Measurements from ENCODE around the gene EEF1AKMT3. TPM values are rescaled to one million over a fixed set of nuclear protein-coding genes. Genes with fewer than 3 reads are reported as not detected.

Gene EEF1AKMT3
- 3.5 to 6.2 TPM (median 5.1 TPM) in 5 replicates for total RNA-seq (2022; extraction: Qiagen RNA extraction)

GRCh38 chr12:57772429-57773322, at the start of gene EEF1AKMT3:
Gene EEF1AKMT3, plus strand, starts transcription at chr12:57772614. Its CDS starts 111 bp downstream, at chr12:57772725.

GRCh38 chr12:57738661-57739237, 33.7 kb upstream of the EEF1AKMT3 start, which contains the start of gene AGAP2:
Gene AGAP2, minus strand, starts transcription at chr12:57738742. Its CDS starts 496 bp downstream, at chr12:57738246.

GRCh38 chr12:57744777-57745484, 27.5 kb upstream of the EEF1AKMT3 start, which contains the start of gene TSPAN31:
Gene TSPAN31, plus strand, starts transcription at chr12:57745039. Its CDS starts 116 bp downstream, at chr12:57745155.

DNA sequence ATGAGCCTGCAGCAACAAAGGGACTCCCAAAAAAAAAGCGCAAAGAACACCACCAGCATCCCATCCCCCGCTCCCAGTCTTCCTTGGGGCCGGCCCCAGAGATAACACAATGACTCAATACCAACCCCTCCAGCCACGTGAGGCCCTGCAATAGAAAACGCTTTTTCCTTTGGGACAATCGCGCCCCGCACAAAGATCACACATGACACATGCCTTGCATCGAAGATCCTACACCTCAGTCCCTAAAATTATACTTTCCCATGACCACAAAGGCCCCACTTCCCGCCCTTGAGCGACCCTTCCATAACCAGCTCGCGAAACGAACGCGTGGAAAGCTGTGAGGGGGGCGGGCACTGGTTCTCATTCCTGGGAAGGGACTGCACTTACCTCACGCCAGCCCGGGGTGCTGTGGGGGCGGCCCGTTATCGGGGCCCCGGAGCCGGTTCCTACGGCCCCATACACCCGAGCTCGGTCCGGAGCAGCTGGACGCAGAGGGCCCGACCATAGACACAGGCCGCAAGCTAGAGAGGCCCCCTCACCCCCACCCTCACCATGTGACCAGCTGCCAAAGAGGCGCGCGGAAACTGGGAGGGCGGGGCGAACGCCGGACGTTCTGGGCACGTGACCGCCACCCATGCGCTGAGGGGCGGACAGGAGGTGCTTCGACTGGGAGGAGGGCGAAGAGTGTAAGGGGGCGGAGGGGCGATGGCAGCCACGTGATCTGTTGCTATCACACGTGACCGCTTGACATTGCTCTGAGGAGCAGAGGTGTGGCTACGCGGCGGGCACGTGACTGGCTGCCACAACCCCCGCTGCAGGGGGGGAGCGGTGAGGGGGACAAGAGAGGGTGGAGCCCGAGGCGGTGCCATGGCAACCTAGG, 20.4 kb upstream of the EEF1AKMT3 start, which contains the start of gene CDK4:
TSS of gene CDK4 (minus strand) at position 523 of the 880 bp plus-strand sequence. CDS start 593 bp downstream, outside the sequence.

DNA sequence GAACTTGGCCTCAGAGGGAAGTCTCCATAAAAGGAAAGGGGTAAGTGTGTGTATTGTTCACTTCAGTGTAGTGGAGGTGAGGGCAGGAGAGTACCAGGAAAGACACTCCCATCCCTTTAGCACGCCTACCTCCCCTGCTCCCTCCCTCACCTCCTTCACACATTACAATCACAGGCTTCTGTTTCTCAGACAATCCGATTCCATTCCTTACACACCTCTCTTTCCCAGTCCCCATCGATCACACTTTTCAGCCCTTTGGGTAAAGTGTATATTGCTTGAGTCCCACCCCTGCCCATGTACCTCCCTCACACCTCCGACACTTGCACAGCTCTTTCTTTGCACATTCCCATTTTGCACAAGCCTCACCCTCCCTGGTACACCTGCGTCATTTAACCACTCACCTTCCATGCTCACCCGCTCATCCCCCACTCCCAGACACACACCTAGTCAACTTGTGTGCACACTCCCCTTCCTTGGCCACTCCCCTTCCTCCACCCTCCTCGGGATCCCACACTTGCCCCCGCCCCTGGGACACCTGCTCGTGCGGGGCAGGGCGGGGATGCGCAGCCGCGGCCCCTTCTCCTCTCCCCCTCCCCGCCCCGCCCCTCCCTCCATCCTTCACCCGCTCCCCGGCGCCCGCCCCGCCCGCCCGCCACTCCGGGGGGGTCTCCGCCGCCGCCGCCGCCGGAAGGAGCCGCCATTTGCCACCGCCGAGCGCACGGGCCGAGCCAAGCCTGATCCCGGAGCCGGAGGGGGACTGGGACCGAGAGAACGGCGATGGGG, 17.8 kb upstream of the EEF1AKMT3 start, which contains the start of gene MARCHF9:
TSS of gene MARCHF9 (plus strand) at position 693 of the 783 bp plus-strand sequence. CDS start 426 bp downstream, outside the sequence.

GRCh38 chr12:57766464-57767304, 5.7 kb upstream of the EEF1AKMT3 start, which contains the start of gene CYP27B1:
Gene CYP27B1, minus strand, starts transcription at chr12:57767078. Its CDS starts 37 bp downstream, at chr12:57767041.

GRCh38 chr12:57771873-57772428, 463 bp upstream of the EEF1AKMT3 start, which contains the start of gene METTL1:
Gene METTL1, minus strand, starts transcription at chr12:57772105. Its CDS starts 22 bp downstream, at chr12:57772083.

DNA sequence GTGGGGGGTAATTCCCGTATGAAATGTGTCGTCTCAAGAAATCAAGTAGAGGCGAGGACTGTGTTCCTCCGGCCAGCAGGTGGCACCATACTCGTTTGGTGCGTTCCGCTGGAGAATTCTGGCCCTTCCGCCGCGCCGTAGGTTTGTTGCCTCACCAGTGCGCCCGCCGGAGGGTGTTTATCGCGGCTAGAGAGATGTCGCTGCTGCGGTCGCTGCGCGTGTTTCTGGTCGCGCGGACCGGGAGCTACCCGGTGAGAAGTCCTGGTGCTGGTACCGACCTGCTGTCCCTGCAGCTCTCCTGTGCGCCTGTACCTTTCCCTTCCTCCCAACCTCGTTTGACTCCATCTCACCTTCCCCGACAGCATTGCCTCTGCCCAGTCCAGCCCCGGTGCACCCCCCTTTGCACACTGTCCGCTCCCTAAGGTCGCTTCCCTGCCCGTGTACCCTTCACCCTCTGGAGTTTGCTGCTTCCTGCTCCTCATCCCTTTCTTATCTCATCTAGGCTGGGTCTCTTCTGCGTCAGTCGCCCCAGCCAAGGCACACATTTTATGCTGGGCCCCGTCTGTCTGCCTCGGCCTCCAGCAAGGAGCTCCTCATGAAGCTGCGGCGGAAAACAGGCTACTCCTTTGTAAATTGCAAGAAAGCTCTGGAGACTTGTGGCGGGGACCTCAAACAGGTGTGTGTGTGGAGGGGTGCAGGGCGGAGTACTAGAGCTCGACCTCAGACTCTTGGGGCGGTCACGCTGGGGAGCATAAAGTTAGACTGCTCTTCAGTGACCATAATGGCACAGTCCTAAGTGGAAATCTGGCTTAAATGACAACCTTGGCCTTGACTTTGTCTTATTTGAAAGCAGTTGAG, 10.4 kb downstream of the EEF1AKMT3 start, which contains the start of gene TSFM:
TSS of gene TSFM (plus strand) at position 180 of the 858 bp plus-strand sequence. CDS start at position 195, 15 bp downstream.

Other genes with a start within 250 kb of the EEF1AKMT3 start
- 19.1 to 28.6 TPM (median 26.3 TPM) in 5 replicates for gene MBD6, start 249.8 kb upstream of the EEF1AKMT3 start, total RNA-seq (2022; extraction: Qiagen RNA extraction)
- 119 to 184 TPM (median 123 TPM) in 5 replicates for gene DCTN2, start 225.4 kb upstream of the EEF1AKMT3 start, total RNA-seq (2022; extraction: Qiagen RNA extraction)
- 0.17 to 0.24 TPM (median 0.21 TPM) in 5 replicates for gene KIF5A, start 222.6 kb upstream of the EEF1AKMT3 start, total RNA-seq (2022; extraction: Qiagen RNA extraction)
- 39.3 to 45.9 TPM (median 40.5 TPM) in 5 replicates for gene PIP4K2C, start 181.4 kb upstream of the EEF1AKMT3 start, total RNA-seq (2022; extraction: Qiagen RNA extraction)
- gene DTX3, start 167.8 kb upstream of the EEF1AKMT3 start, total RNA-seq (2022; extraction: Qiagen RNA extraction): 14.2 to 19.7 TPM (median 18.7 TPM) in 5 replicates
- gene ARHGEF25, start 161.2 kb upstream of the EEF1AKMT3 start, total RNA-seq (2022; extraction: Qiagen RNA extraction): 4.2 to 5.6 TPM (median 5.4 TPM) in 5 replicates
- 32.6 to 47.2 TPM (median 42.2 TPM) in 5 replicates for gene B4GALNT1, start 139.4 kb upstream of the EEF1AKMT3 start, total RNA-seq (2022; extraction: Qiagen RNA extraction)
- gene OS9, start 78.5 kb upstream of the EEF1AKMT3 start, total RNA-seq (2022; extraction: Qiagen RNA extraction): 112 to 124 TPM (median 114 TPM) in 5 replicates
- 0.09 to 0.23 TPM (median 0.16 TPM) in 5 replicates for gene AGAP2, start 33.9 kb upstream of the EEF1AKMT3 start, total RNA-seq (2022; extraction: Qiagen RNA extraction)
- 15.0 to 22.2 TPM (median 17.1 TPM) in 5 replicates for gene TSPAN31, start 27.6 kb upstream of the EEF1AKMT3 start, total RNA-seq (2022; extraction: Qiagen RNA extraction)
- 240 to 276 TPM (median 248 TPM) in 5 replicates for gene CDK4, start 20.3 kb upstream of the EEF1AKMT3 start, total RNA-seq (2022; extraction: Qiagen RNA extraction)
- 6.4 to 8.0 TPM (median 7.8 TPM) in 5 replicates for gene MARCHF9, start 17.5 kb upstream of the EEF1AKMT3 start, total RNA-seq (2022; extraction: Qiagen RNA extraction)
- 1.4 to 2.4 TPM (median 2.0 TPM) in 5 replicates for gene CYP27B1, start 5.5 kb upstream of the EEF1AKMT3 start, total RNA-seq (2022; extraction: Qiagen RNA extraction)
- gene METTL1, start 509 bp upstream of the EEF1AKMT3 start, total RNA-seq (2022; extraction: Qiagen RNA extraction): 43.0 to 52.2 TPM (median 49.1 TPM) in 5 replicates
- gene TSFM, start 10.2 kb downstream of the EEF1AKMT3 start, total RNA-seq (2022; extraction: Qiagen RNA extraction): 62.8 to 79.9 TPM (median 69.5 TPM) in 5 replicates
- gene AVIL, start 46.1 kb downstream of the EEF1AKMT3 start, total RNA-seq (2022; extraction: Qiagen RNA extraction): 0.39 to 0.74 TPM (median 0.55 TPM) in 5 replicates
- 38.6 to 55.2 TPM (median 49.3 TPM) in 5 replicates for gene CTDSP2, start 74.1 kb downstream of the EEF1AKMT3 start, total RNA-seq (2022; extraction: Qiagen RNA extraction)
- 4.6 to 5.4 TPM (median 4.9 TPM) in 5 replicates for gene ATP23, start 169.0 kb downstream of the EEF1AKMT3 start, total RNA-seq (2022; extraction: Qiagen RNA extraction)